Cardiac septum (tissue), 1 donor: ENCODE data around the gene DEDD2. TPM values are rescaled to one million over a fixed set of nuclear protein-coding genes. Genes with fewer than 3 reads are reported as not detected.

Source experiments
- DNase-seq: peaks from one replicate; pipeline ENCODE4 v3.0.0-alpha.2; 2020; ENCODE audit warnings: low spot score
- intact Hi-C: fragments of 100-400 bp; cut with DNase I; formaldehyde crosslinking; loops from one replicate; pipeline ENCODE4 v1.14.0; 2022
- total RNA-seq: library from RNA; stranded (reverse); fragmentation: NEBNext Ultra II Directional; extraction: Animal tissue kit (Norgen Biotek cat#: 25700); gene quantifications from one replicate; pipeline ENCODE4 v1.2.1, GENCODE V29; 2021
- donor health status: DM: no; HTN: no; CAD: no.

DEDD2 gene
- total RNA-seq, 1 donor from 2014 or later: 10.2 TPM

DNA sequence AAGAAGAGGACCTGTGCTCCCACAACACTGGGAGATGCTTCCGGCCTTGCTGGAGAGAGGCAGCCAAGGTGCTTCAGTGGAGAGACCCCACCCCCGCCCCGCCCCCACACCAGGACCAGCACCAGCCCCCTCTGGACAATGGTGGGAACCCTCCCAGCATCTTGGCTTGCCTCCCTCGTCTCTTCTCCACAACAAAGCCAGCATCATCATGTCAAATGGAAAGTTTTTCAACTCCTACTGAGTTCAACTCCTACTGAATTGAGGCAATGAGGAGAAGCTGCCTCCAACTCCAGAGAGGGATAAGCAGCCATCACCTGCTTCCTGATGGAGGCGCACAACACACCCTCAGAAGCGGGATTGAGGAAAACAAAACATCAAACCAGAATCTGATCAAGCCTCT, 12.8 kb downstream of the DEDD2 start:
- no peak for DNase-seq
- intact Hi-C loops: no loop called here

DNA sequence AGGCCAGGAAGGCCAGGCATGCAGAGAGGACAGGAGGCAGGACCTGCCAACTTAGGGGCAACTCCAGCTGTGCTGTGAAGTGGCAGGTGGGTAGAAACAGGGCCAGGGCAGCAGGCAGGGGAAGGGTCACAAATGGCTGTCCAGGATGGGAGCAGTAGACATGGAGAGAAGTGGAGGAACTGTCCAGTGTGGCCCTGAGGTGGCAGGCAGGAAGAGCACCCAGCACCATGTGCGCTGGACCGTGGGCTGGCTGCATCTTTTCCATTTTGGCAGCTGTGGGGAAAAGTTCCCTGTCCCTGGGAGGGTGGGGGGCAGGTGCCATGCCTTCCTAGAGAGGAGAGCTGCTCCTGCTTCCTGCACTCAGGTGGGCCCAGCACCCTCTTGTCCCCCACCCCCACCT, 13.8 kb downstream of the DEDD2 start:
- intact Hi-C loops: no loop called here
- DNase-seq: no peak

DNA sequence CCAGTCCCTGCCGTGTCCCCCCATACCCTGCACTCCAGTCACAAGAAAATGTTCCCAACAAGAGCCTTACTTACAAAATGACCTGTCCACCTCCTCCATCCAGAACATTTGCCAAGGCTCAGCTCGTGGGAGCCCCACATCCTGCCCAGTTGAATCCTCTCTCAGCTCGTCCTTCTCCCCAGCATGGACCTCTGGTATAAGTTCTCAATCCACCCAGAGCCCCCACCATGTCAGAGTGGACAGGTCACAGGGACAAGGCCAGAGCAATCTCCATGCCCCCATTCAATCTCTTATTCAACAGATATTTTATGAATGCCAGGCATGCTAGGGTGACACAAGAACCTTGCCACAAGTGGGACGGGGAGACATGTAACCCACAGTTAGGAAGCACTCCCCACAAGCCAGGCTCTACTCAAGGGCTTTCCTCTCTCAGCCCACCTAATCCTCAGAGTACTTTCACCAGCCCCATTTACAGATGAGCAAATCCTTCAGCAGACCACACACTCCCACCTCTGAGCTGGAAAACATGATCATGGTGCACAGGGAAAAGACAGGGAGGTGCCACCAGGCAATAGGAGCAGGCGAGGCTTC, 15.1 kb downstream of the DEDD2 start:
- DNase-seq: no peak
- intact Hi-C loops: no loop called here

- DNase-seq: peak; percentile 91
- intact Hi-C loops: no loop called here
Observed at GRCh38 chr19:42201489-42202289, 15.8 kb downstream of the DEDD2 start.

GRCh38 chr19:42200116-42200715, 17.3 kb downstream of the DEDD2 start:
- no peak for DNase-seq
- intact Hi-C loops: no loop called here

- intact Hi-C loops: no loop called here
- peak; percentile 92 for DNase-seq
Observed at GRCh38 chr19:42199440-42200115, 17.9 kb downstream of the DEDD2 start.

- DNase-seq: no peak
- intact Hi-C loops: no loop called here
Observed at GRCh38 chr19:42198676-42199439, 18.6 kb downstream of the DEDD2 start.

- no peak for DNase-seq
- intact Hi-C loops: no loop called here
Observed at GRCh38 chr19:42197375-42197817, 20.1 kb downstream of the DEDD2 start.

DNA sequence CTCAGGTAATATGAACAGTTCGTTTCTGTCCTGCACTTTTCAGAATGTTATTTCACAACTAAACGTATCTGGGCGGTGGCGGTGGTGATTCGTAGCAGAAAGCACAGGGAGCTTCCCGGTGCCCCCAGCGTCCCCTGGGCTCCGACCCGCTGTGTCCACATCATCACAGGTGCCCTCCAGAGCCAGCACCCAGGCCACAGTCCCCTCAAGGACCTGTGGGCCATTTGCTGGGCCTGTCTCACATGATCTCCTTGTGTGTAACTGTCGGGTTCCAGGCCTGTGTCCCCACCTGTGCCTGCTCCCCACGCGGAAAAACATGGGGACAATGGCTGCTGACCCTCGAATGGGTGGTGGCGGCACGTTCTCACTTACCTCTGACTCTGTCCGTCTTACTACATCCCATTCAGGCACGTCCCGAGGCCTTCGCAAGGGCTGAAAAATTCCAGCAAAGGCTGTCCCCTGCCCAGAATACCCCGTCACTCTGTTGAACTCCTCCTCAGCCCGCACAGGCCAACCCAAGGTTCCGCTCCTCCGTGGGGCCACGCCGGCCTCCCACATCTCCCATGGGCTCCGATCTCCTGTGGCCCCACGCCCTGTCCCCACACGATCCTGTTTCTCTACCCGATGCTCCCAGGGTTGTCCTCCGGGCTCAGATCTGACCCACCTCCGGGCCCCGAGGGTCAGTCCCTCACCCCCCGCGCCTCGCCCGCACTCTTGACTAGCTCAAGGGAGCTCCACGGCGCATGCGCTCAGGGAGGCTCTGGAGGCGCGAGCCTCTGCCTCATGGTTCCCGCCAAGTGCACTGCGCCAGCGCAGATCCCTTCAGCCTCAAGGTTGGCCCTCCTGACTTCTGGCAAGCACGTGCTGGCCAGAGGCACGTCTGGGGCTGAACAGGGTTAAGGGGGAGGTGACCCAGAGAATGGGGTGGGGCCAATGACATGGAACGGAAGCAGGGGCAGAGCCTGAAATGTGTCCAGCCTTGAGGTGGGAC, 21.2 kb downstream of the DEDD2 start:
- DNase-seq: no peak
- intact Hi-C loops: no loop called here

DNA sequence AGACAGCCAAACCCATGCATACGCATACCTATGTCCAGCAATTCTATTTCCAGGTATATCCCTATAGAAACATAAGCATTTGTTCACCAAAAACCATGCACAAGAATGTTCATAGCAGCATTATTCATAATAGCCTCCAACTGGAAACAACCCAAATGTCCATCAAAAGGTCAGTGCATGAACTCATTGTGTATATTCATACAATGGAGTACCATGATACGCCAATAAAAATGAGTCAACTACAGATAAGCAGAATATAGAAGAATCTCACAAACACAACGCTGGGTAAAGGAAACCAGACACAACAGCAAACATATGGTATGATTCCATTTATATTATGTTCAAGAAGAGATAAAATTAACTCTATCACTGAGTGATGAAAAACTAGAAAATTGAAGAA, 23.8 kb downstream of the DEDD2 start:
- intact Hi-C loops: no loop called here
- DNase-seq: no peak

- DNase-seq: no peak
- intact Hi-C loops: no loop called here
Observed at GRCh38 chr19:42193294-42193693, 24.2 kb downstream of the DEDD2 start.

- DNase-seq: no peak
- intact Hi-C loops: no loop called here
Observed at GRCh38 chr19:42191855-42192254, 25.6 kb downstream of the DEDD2 start.

DNA sequence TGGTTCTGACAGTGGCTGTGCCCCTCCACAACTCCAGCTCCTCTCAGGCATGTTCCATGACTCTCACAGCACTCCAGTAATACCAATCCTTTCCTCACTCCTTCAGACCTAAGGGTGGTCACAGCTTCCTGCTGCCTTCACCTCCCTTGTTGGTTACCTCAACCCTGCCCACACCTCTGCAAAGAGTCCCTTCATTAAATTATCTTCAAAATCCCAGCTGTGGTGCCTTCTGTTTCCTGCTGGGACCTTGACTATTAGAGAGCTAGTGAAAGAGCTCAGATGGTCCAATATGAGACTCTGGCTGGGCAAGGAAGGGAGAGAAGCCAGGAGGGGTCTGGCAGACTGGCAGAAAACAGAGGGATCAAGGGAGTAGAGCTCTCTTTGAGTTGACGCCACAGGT, 26.1 kb downstream of the DEDD2 start:
- intact Hi-C loops: no loop called here
- DNase-seq: no peak

- no peak for DNase-seq
- intact Hi-C loops: no loop called here
Observed at GRCh38 chr19:42189133-42189532, 28.3 kb downstream of the DEDD2 start.

DNA sequence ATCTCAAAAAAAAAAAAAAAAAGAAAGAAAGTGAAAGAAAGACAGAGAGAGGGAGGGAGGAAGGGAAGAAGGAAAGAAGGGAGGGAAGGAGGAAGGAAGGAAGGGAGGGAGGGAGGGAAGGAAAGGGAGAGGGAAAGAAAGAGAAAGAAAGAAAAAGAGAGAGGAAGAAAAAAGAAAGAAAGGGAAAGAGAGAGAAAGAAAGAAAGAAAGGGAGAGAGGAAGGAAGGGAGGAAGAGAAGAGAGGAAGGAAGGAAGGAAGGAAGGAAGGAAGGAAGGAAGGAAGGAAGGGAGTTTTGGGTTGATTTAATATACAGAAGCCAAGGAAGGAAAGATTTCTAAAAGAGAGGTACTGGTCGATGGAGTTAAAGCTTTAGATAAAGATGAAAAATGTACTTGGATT, 28.8 kb downstream of the DEDD2 start:
- intact Hi-C loops: no loop called here
- DNase-seq: no peak

GRCh38 chr19:42185277-42185676, 32.2 kb downstream of the DEDD2 start:
- DNase-seq: no peak
- intact Hi-C loops: loop anchor here (2.0 kb wide), 1 partner anchor 76 kb away; no protein-coding TSS in a partner anchor

DNA sequence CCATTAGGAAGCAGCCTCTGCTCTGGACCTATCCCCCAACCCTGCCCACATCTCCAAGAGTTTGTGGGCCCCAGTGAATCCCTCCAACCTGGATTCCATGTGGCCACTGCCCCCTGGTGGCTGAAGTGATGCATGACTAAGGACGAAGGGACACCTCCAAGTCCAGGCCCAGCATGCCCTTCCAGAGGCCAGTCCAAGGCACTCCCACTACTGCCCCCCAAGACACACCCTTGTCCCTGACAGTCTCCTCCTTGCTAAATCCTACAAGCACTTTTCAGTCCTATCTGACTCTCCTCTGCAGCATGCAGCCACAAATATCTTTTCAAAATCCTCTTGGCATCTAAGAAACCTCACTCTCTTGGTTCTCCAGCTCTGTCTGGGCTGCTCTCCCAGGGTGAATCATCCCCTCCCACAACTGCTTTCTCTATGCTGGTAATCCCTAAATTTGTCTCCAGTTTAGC, 33.0 kb downstream of the DEDD2 start:
- intact Hi-C loops: loop anchor here (1.0 to 2.0 kb wide), 2 partner anchors 51 to 76 kb away; no protein-coding TSS in a partner anchor
- DNase-seq: no peak
